AG09319 (cell line): ENCODE measurements around the gene INSL6.

Experiments used
- DNase-seq: peaks from one replicate; pipeline ENCODE4 v3.0.0-alpha.2; 2010; ENCODE audit warnings: low read depth; ENCODE audit errors: extremely low read depth
- CTCF ChIP-seq: IDR thresholded peaks from 2 replicates; pipeline ENCODE4 v1.5.1; 2011; ENCODE audit warnings: low read depth, mild to moderate bottlenecking, inconsistent platforms, low read length, moderate library complexity

Gene INSL6

GRCh38 chr9:5185220-5185840 lies at the start of gene INSL6:
INSL6 (minus strand) TSS chr9:5185639; CDS start chr9:5185602, 37 bp downstream.
- no peak for TF ChIP-seq CTCF
- DNase-seq = no peak

GRCh38 chr9:5231212-5231611 lies 45.8 kb upstream of the INSL6 start, which contains the start of gene INSL4:
INSL4 (plus strand) TSS chr9:5231419; CDS start chr9:5231524, 105 bp downstream.
- DNase-seq = no peak
- TF ChIP-seq CTCF = no peak

GRCh38 chr9:5230554-5230953 lies 45.1 kb upstream of the INSL6 start:
- TF ChIP-seq CTCF = no peak
- no peak for DNase-seq

GRCh38 chr9:5205071-5205470 lies 19.6 kb upstream of the INSL6 start:
- no peak for DNase-seq

GRCh38 chr9:5195463-5195862 lies 10.0 kb upstream of the INSL6 start:
- TF ChIP-seq CTCF = no peak
- no peak for DNase-seq

More at GRCh38 chr9:5205071-5205470, 19.6 kb upstream of the INSL6 start:
- no peak for TF ChIP-seq CTCF

- TF ChIP-seq CTCF = no peak
- DNase-seq = no peak
These were observed 7.9 kb upstream of the INSL6 start for GRCh38 chr9:5193345-5193744.

- TF ChIP-seq CTCF = no peak
- DNase-seq = no peak
These were observed 6.5 kb upstream of the INSL6 start for GRCh38 chr9:5191985-5192384.
